Suprapubic skin (tissue), 4 donors: ENCODE measurements around the gene KIFBP.

Source experiments
- POLR2A ChIP-seq, 2 donors: fragments of 450-650 bp; IDR thresholded peaks; one replicate each; pipeline ENCODE4 v1.6.1; 2017; ENCODE audit warnings: antibody characterized with exemption in 2 of 2, mild to moderate bottlenecking in 2 of 2, moderate library complexity in 2 of 2
- POLR2AphosphoS5 ChIP-seq, 3 donors: sonication (generic); formaldehyde crosslinking; IDR thresholded peaks; one replicate each; pipeline ENCODE4 v1.6.1; 2017; ENCODE audit warnings: antibody characterized with exemption in 3 of 3
- TF ChIP-seq, protein P1 (sequence below), 2 donors: fragments of 200-600 bp in 1 of 2; fragments of 450-650 bp in 1 of 2; sonication (generic) in 1 of 2; IDR thresholded peaks; one replicate each; pipeline ENCODE4 v1.5.1; 2016 to 2019; ENCODE audit warnings: antibody characterized with exemption in 2 of 2, mild to moderate bottlenecking in 1 of 2, moderate library complexity in 1 of 2

DNA sequence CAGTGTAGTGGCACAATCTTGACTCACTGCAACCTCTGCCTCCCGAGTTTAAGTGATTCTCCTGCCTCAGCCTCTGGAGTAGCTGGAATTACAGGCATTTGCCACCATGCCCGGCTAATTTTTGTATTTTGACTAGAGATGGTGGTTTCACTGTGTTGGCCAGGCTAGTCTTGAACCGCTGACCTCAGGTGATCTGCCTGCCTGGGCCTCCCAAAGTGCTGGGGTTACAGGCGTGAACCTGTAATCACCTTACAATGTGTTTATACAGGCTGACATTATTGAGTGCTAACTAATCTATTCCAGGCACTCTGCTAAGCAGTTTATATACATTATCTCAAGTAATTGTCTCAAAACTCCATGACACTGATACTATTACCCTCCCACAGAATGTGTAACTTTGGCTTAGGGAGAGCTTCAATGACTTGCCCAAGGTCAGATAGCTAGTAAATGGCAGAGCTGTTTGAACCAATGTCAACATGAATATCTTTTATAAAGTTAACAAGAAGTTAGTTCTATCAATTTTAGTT lies 36.8 kb downstream of the KIFBP start:
- TF ChIP-seq, protein P1, sequence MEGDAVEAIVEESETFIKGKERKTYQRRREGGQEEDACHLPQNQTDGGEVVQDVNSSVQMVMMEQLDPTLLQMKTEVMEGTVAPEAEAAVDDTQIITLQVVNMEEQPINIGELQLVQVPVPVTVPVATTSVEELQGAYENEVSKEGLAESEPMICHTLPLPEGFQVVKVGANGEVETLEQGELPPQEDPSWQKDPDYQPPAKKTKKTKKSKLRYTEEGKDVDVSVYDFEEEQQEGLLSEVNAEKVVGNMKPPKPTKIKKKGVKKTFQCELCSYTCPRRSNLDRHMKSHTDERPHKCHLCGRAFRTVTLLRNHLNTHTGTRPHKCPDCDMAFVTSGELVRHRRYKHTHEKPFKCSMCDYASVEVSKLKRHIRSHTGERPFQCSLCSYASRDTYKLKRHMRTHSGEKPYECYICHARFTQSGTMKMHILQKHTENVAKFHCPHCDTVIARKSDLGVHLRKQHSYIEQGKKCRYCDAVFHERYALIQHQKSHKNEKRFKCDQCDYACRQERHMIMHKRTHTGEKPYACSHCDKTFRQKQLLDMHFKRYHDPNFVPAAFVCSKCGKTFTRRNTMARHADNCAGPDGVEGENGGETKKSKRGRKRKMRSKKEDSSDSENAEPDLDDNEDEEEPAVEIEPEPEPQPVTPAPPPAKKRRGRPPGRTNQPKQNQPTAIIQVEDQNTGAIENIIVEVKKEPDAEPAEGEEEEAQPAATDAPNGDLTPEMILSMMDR (IDR thresholded peaks at IDR 0.05) = no peak
- no peak for TF ChIP-seq POLR2A (IDR thresholded peaks at IDR 0.05)
- TF ChIP-seq POLR2AphosphoS5 (IDR thresholded peaks at IDR 0.05) = no peak
